ENCODE measurements around the gene NRROS. TPM values are rescaled to one million over a fixed set of nuclear protein-coding genes. Genes with fewer than 3 reads are reported as not detected.

NRROS gene
- total and polyA plus RNA-seq, 8 donors: 0.37 to 3.6 (median 1.0) TPM

DNA sequence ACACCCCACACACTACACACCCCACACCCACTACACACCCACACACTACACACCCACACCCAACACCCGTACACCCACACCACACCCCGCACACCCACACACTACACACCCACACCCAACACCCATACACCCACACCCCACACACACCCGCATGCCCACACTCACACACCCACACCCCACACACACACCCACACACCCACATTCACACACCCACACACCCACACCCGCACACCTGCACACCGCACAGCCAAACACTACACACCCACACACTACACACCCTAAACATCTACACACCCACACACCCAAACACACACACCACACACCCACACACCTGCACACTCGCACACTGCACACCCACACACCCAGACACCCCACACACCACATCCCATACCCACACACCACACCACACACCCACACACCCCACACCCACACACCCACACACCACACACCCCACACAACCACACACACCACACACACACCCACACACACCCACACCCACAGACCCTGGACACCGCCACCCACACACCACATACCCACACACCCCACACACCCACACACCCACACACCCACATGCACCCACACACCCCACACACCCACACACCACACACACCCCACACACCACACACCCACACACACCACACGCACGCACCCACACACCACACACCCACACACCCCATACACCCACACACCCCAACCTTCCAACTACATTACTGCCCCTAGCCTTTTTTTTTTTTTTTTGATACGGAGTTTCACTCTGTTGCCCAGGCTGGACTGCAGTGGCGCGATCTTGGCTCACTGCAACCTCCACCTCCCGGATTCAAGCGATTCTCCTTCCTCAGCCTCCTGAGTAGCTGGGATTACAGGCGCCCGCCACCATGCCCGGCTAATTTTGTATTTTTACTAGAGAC, 55.7 kb downstream of the NRROS start:
- Histone ChIP-seq H3K36me3 (no peaks in the 10 kb centered on the region), H3K9me3 (no peaks in the 10 kb centered on the region), H3K27me3 (no peaks in the 10 kb centered on the region), H3K4me3 (no peak overlapping the region), H3K4me1 (no peaks in the 10 kb centered on the region), H3K27ac (no peak overlapping the region)
- FAIRE-seq (no peak), DNase-seq (no peak), ATAC-seq (no peak)
- TF ChIP-seq, protein P1, sequence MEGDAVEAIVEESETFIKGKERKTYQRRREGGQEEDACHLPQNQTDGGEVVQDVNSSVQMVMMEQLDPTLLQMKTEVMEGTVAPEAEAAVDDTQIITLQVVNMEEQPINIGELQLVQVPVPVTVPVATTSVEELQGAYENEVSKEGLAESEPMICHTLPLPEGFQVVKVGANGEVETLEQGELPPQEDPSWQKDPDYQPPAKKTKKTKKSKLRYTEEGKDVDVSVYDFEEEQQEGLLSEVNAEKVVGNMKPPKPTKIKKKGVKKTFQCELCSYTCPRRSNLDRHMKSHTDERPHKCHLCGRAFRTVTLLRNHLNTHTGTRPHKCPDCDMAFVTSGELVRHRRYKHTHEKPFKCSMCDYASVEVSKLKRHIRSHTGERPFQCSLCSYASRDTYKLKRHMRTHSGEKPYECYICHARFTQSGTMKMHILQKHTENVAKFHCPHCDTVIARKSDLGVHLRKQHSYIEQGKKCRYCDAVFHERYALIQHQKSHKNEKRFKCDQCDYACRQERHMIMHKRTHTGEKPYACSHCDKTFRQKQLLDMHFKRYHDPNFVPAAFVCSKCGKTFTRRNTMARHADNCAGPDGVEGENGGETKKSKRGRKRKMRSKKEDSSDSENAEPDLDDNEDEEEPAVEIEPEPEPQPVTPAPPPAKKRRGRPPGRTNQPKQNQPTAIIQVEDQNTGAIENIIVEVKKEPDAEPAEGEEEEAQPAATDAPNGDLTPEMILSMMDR (IDR thresholded peaks at IDR 0.05): no peak
- intact Hi-C loops (cut with DNase I): no loop called here
- WGBS, 2 donors: 85 to 89% methylated on average over 16 to 17 of the region's 17 CpGs

DNA sequence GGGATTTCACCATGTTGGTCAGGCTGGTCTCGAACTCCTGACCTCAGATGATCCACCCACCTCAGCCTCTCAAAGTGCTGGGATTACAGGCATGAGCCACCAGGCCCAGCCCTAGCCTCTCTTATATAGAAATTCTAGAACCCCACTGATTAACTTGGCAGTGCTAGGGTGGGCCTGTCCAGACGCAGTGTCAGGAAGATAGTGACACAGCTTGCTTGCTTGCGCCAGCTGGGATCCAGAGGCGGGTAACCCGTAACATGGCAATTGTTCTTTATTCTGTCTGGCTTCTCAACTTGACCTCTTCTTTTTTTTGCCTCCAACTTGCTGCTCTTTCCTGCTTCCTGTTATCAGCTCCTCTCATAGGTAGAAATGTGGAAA, 56.3 kb downstream of the NRROS start:
- H3K36me3 ChIP-seq: no peaks in the 10 kb centered on the region
- no peak overlapping the region for H3K4me3 ChIP-seq
- no peak for DNase-seq
- WGBS, 2 donors: 90 to 92% methylated on average over 5 of the region's 5 CpGs
- TF ChIP-seq, protein P1 (IDR thresholded peaks at IDR 0.05): no peak
- H3K27me3 ChIP-seq: no peaks in the 10 kb centered on the region
- no peaks in the 10 kb centered on the region for H3K9me3 ChIP-seq
- no peak overlapping the region for H3K27ac ChIP-seq
- no peaks in the 10 kb centered on the region for H3K4me1 ChIP-seq
- no peak for ATAC-seq
- intact Hi-C loops (cut with DNase I): no loop called here
- FAIRE-seq: no peak

DNA sequence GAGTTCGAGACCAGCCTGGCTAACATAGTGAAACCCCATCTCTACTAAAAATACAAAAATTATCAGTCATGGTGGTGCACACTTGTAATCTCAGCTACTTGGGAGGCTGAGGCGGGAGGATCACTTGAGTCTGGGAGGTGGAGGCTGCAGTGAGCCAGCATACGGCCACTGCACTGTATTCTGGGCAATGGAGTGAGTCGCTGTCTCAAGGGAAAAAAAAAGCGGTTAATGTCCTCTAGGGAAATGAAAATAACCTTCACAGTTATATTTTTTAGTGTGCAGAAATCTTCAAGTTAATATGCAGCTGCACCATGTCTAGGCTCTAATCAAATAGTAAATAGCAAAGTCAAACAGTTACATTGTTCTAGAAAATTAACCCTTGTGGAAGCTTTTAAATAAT, 57.8 kb downstream of the NRROS start:
- Histone ChIP-seq H3K4me1 (no peaks in the 10 kb centered on the region), H3K9me3 (no peaks in the 10 kb centered on the region), H3K27me3 (no peaks in the 10 kb centered on the region), H3K27ac (no peak overlapping the region), H3K36me3 (no peaks in the 10 kb centered on the region), H3K4me3 (no peak overlapping the region)
- FAIRE-seq: no peak
- DNase-seq: no peak
- no peak for ATAC-seq
- 66 to 70% methylated on average over 5 of the region's 5 CpGs for WGBS, 2 donors
- intact Hi-C loops (cut with DNase I): no loop called here
- TF ChIP-seq, protein P1 (IDR thresholded peaks at IDR 0.05): no peak

DNA sequence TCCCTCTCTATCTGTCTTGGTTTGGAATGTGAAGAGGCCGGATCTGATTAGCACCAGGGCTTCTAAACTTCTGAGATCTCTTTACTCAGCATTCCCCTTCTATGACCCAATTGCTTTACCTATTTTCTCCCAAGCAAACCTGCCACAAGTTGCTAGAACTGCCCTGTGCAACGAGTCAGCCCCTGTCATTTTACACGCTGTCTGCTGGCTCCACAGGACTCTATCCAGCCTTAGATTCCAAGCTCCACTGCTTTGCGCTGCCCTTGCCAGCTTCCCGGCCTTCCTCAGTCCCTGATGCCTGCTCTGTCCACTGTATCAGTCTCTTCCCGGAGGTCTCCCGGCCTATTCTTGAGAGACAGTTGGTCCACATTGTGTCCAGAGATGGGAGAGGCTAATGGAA, 60.3 kb downstream of the NRROS start:
- H3K9me3 ChIP-seq: no peaks in the 10 kb centered on the region

More for the DNA sequence above, 60.3 kb downstream of the NRROS start:
- ATAC-seq: no peak
- intact Hi-C loops (cut with DNase I): no loop called here
- Histone ChIP-seq H3K4me3 (no peak overlapping the region), H3K27ac (no peak overlapping the region), H3K27me3 (no peaks in the 10 kb centered on the region), H3K4me1 (no peaks in the 10 kb centered on the region), H3K36me3 (no peaks in the 10 kb centered on the region)
- DNase-seq: no peak
- TF ChIP-seq, protein P1 (IDR thresholded peaks at IDR 0.05): no peak
- WGBS, 2 donors: 78 to 82% methylated on average over 7 of the region's 7 CpGs
- FAIRE-seq: no peak
